H9 (cell line): Measurements from ENCODE around the gene RPS27. TPM values are rescaled to one million over a fixed set of nuclear protein-coding genes. Genes with fewer than 3 reads are reported as not detected.

Source experiments
- DNase-seq: peaks from one replicate; pipeline ENCODE4 v3.0.0-alpha.2; 2017
- H2AFZ ChIP-seq: one replicate; pipeline ENCODE4 v1.6.1; 2013; ENCODE audit warnings: mild to moderate bottlenecking, low read length, control low read depth, moderate library complexity
- H2AK5ac ChIP-seq: 2 replicates; pipeline ENCODE4 v1.6.1; 2013; ENCODE audit warnings: low read length, control low read depth, mixed read lengths; ENCODE audit not compliant: insufficient read length
- H2BK120ac ChIP-seq: one replicate; pipeline ENCODE4 v1.6.1; 2013; ENCODE audit warnings: low read depth, mild to moderate bottlenecking, low read length, control low read depth, inconsistent platforms; ENCODE audit not compliant: poor library complexity, severe bottlenecking
- H2BK12ac ChIP-seq: 2 replicates; pipeline ENCODE4 v1.6.1; 2013; ENCODE audit warnings: low read length, control low read depth, mixed read lengths, low read depth; ENCODE audit not compliant: insufficient read length
- H2BK15ac ChIP-seq: 2 replicates; pipeline ENCODE4 v1.6.1; 2013; ENCODE audit warnings: low read depth, low read length, control low read depth
- H2BK20ac ChIP-seq: one replicate; pipeline ENCODE4 v1.6.1; 2013; ENCODE audit warnings: low read depth, mild to moderate bottlenecking, low read length, control low read depth, inconsistent platforms; ENCODE audit not compliant: poor library complexity, severe bottlenecking
- H2BK5ac ChIP-seq: 2 replicates; pipeline ENCODE4 v1.6.1; 2013; ENCODE audit warnings: low read length, control low read depth, mixed read lengths; ENCODE audit not compliant: insufficient read length
- H3K14ac ChIP-seq: 2 replicates; pipeline ENCODE4 v1.6.1; 2013; ENCODE audit warnings: low read length, control low read depth; ENCODE audit not compliant: insufficient read depth
- H3K18ac ChIP-seq: 2 replicates; pipeline ENCODE4 v1.6.1; 2013; ENCODE audit warnings: low read depth, mild to moderate bottlenecking, mixed read lengths, low read length, control low read depth; ENCODE audit not compliant: insufficient read length
- H3K23ac ChIP-seq: 2 replicates; pipeline ENCODE4 v1.6.1; 2013; ENCODE audit warnings: low read length, control low read depth, mixed read lengths, low read depth; ENCODE audit not compliant: insufficient read length
- H3K23me2 ChIP-seq: 2 replicates; pipeline ENCODE4 v1.6.1; 2013; ENCODE audit warnings: low read depth, mild to moderate bottlenecking, mixed read lengths, low read length, control low read depth; ENCODE audit not compliant: insufficient read length, poor library complexity, severe bottlenecking
- H3K27ac ChIP-seq: 2 replicates; pipeline ENCODE4 v1.5.1; 2013; ENCODE audit warnings: low read length, control low read depth, mixed read lengths, low read depth; ENCODE audit not compliant: insufficient read length
- H3K27me3 ChIP-seq: 2 replicates; pipeline ENCODE4 v1.6.1; 2013; ENCODE audit warnings: low read length, control low read depth, inconsistent platforms; ENCODE audit not compliant: insufficient read depth
- H3K4ac ChIP-seq: 2 replicates; pipeline ENCODE4 v1.6.1; 2013; ENCODE audit warnings: low read depth, mild to moderate bottlenecking, control low read depth, inconsistent platforms, low read length, moderate library complexity
- H3K4me1 ChIP-seq: 2 replicates; pipeline ENCODE4 v1.6.1; 2013; ENCODE audit warnings: low read length, control low read depth, inconsistent platforms; ENCODE audit not compliant: insufficient read depth
- H3K4me2 ChIP-seq: 2 replicates; pipeline ENCODE4 v1.6.1; 2013; ENCODE audit warnings: low read length, control low read depth, mixed read lengths; ENCODE audit not compliant: insufficient read length, insufficient read depth
- H3K56ac ChIP-seq: 2 replicates; pipeline ENCODE4 v1.6.1; 2013; ENCODE audit warnings: low read depth, mild to moderate bottlenecking, mixed read lengths, low read length, control low read depth; ENCODE audit not compliant: insufficient read length
- H3K79me1 ChIP-seq: 2 replicates; pipeline ENCODE4 v1.6.1; 2013; ENCODE audit warnings: low read depth, mild to moderate bottlenecking, moderate library complexity, low read length, control low read depth, inconsistent platforms; ENCODE audit not compliant: insufficient read depth, poor library complexity, severe bottlenecking
- H3K79me2 ChIP-seq: 2 replicates; pipeline ENCODE4 v1.6.1; 2013; ENCODE audit warnings: low read length, control low read depth, inconsistent platforms; ENCODE audit not compliant: insufficient read depth
- H3K9ac ChIP-seq: 2 replicates; pipeline ENCODE4 v1.6.1; 2013; ENCODE audit warnings: low read length, control low read depth, mixed read lengths; ENCODE audit not compliant: insufficient read length; ENCODE audit errors: extremely low read depth
- H3K9me3 ChIP-seq: one replicate; pipeline ENCODE4 v1.6.1; 2013; ENCODE audit warnings: low read depth, low read length, inconsistent platforms; ENCODE audit not compliant: control insufficient read depth
- H3T11ph ChIP-seq: one replicate; pipeline ENCODE4 v1.6.1; 2013; ENCODE audit warnings: mild to moderate bottlenecking, low read length, control low read depth, inconsistent platforms
- H4K20me1 ChIP-seq: one replicate; pipeline ENCODE4 v1.6.1; 2013; ENCODE audit not compliant: control insufficient read depth, insufficient read length, insufficient read depth
- H4K5ac ChIP-seq: 2 replicates; pipeline ENCODE4 v1.6.1; 2013; ENCODE audit warnings: low read depth, mild to moderate bottlenecking, mixed read lengths, low read length, control low read depth; ENCODE audit not compliant: insufficient read length
- H4K8ac ChIP-seq: replicated peaks from 2 replicates; pipeline ENCODE4 v1.6.1; 2013; ENCODE audit warnings: low read length, control low read depth, mixed read lengths, low read depth; ENCODE audit not compliant: insufficient read length
- H4K91ac ChIP-seq: 2 replicates; pipeline ENCODE4 v1.6.1; 2013; ENCODE audit warnings: low read depth, mild to moderate bottlenecking, moderate library complexity, mixed read lengths, low read length, control low read depth; ENCODE audit not compliant: insufficient read length
- H3K27ac Mint-ChIP-seq, 3 experiments: 2 replicates in 2 of 3; 3 replicates in 1 of 3; pipeline ENCODE4 v1.8.0; 2020 to 2021; ENCODE audit warnings: mixed read lengths in 3 of 3, mild to moderate bottlenecking in 1 of 3, moderate library complexity in 1 of 3
- H3K27me3 Mint-ChIP-seq: 2 replicates; pipeline ENCODE4 v1.8.0; 2021; ENCODE audit warnings: low read depth, mild to moderate bottlenecking, moderate library complexity, mixed read lengths
- H3K36me3 Mint-ChIP-seq, 3 experiments: 2 replicates in 2 of 3; 3 replicates in 1 of 3; pipeline ENCODE4 v1.8.0; 2020 to 2021; ENCODE audit warnings: low read depth in 3 of 3, mixed read lengths in 3 of 3; ENCODE audit not compliant: insufficient read depth in 1 of 3
- H3K4me1 Mint-ChIP-seq, 2 experiments: 2 replicates each; pipeline ENCODE4 v1.8.0; 2020; ENCODE audit warnings: mixed read lengths in 2 of 2
- H3K4me3 Mint-ChIP-seq, 2 experiments: 2 replicates in 1 of 2; 3 replicates in 1 of 2; pipeline ENCODE4 v1.8.0; 2020 to 2021; ENCODE audit warnings: mild to moderate bottlenecking in 2 of 2, mixed read lengths in 2 of 2, moderate library complexity in 1 of 2
- H3K9me3 Mint-ChIP-seq, 2 experiments: 2 replicates in 1 of 2; 3 replicates in 1 of 2; pipeline ENCODE4 v1.8.0; 2020; ENCODE audit warnings: mild to moderate bottlenecking in 2 of 2, mixed read lengths in 2 of 2, moderate library complexity in 1 of 2
- CTCF ChIP-seq: fragments of 200-600 bp; sonication (generic); conservative IDR thresholded peaks from 3 replicates; pipeline ENCODE4 v1.8.0; 2021; ENCODE audit warnings: antibody characterized with exemption, mild to moderate bottlenecking
- WGBS: extraction: QIAGEN DNeasy Blood & Tissue Kit; methylation state at CpG from one replicate; pipeline ENCODE4 v1.1.7; 2013; ENCODE audit warnings: missing lambda C conversion rate, low lambda C conversion rate, mixed read lengths; ENCODE audit not compliant: insufficient read length; ENCODE audit errors: extremely low coverage; 5-methylcytosine and 5-hydroxymethylcytosine counted together
- total RNA-seq: library from RNA; stranded (reverse); gene quantifications from 2 replicates; pipeline ENCODE4 v1.2.1, GENCODE V29; 2021

RPS27 gene
- total RNA-seq, 1 experiment from 2014 or later: 2,321 TPM

- Histone ChIP-seq H3K79me2 (peaks cover 18% of the 10 kb centered on the region), H2BK120ac (no peak overlapping the region), H3K23me2 (no peaks in the 10 kb centered on the region), H3K79me1 (peaks cover 9% of the 10 kb centered on the region), H4K5ac (no peak overlapping the region), H4K20me1 (peaks cover 2% of the 10 kb centered on the region), H2BK15ac (no peak overlapping the region), H3K9me3 (no peaks in the 10 kb centered on the region), H3K4ac (no peak overlapping the region), H2BK12ac (no peak overlapping the region), H3T11ph (no peak overlapping the region), H3K23ac (no peak overlapping the region), H2BK20ac (no peak overlapping the region), H2AFZ (no peak overlapping the region), H3K27me3 (no peaks in the 10 kb centered on the region), H3K18ac (no peak overlapping the region), H2AK5ac (no peak overlapping the region), H3K4me1 (no peaks in the 10 kb centered on the region), H3K14ac (no peak overlapping the region), H3K4me2 (no peak overlapping the region), H3K56ac (no peak overlapping the region), H3K9ac (no peak overlapping the region), H3K27ac (no peak overlapping the region), H4K91ac (no peak overlapping the region), H4K8ac (no peak overlapping the region), H2BK5ac (no peak overlapping the region)
- no peak overlapping the region for H3K4me3 Mint-ChIP-seq
- peaks cover 23 to 67% (median 38%) of the 10 kb centered on the region in 3 experiments; a peak in 6 of 7 replicates for H3K36me3 Mint-ChIP-seq
- no peaks in the 10 kb centered on the region for H3K27me3 Mint-ChIP-seq
- H3K9me3 Mint-ChIP-seq: no peaks in the 10 kb centered on the region
- no peak for TF ChIP-seq CTCF
- no peak overlapping the region for H3K27ac Mint-ChIP-seq
- DNase-seq: no peak
- no CpG with 5 or more reads among the region's 2 CpGs for WGBS
- H3K4me1 Mint-ChIP-seq: peaks cover 8 to 9% of the 10 kb centered on the region in 2 experiments
Measured at GRCh38 chr1:153951801-153952200, 38.8 kb upstream of the RPS27 start.
